HG03066 (cell line): ENCODE results near the gene SLC39A9.
"Not testable (repeated sequence)": the region's sequence is repeated elsewhere in the genome, so short reads cannot be mapped to it uniquely, and the experiment has no call there.

Experiments
- ATAC-seq: cut with Tn5 transposase; IDR thresholded peaks from one replicate; pipeline ENCODE4 v1.9.1; 2021; ENCODE audit warnings: low read depth; ENCODE audit not compliant: unreplicated experiment

The SLC39A9 gene

GRCh38 chr14:69495341-69495921, 96.9 kb downstream of the SLC39A9 start:
- ATAC-seq = no peak

GRCh38 chr14:69497866-69498265, 99.4 kb downstream of the SLC39A9 start:
- not testable (repeated sequence) for ATAC-seq

GRCh38 chr14:69498286-69498685, 99.8 kb downstream of the SLC39A9 start:
- not testable (repeated sequence) for ATAC-seq

- no peak for ATAC-seq
Observed at GRCh38 chr14:69499436-69499835, 100.9 kb downstream of the SLC39A9 start.

GRCh38 chr14:69500096-69500495, 101.6 kb downstream of the SLC39A9 start:
- no peak for ATAC-seq

- ATAC-seq = no peak
Observed at GRCh38 chr14:69500736-69501135, 102.2 kb downstream of the SLC39A9 start.

DNA sequence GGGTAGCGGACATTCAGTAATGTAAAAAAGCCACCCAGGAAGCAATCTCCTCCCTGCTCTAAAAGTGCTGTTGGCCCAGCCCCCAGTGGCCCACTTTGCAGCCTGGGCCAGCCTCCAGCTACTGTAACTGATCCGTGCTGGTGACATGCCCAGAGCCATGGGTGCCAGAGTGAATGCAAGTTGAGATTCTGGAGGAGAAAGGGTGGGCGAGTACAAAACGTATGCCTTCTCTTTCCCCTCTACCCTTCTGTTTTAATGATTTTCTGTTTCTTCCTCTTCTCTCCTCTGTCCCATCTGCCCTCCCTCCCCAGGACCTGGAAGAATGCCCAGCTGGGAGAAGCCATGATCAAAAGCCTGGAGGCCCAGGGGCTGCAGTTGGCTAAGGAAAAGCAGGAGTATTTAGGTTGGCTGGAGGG, 102.9 kb downstream of the SLC39A9 start:
- no peak for ATAC-seq

GRCh38 chr14:69504775-69505174, 106.3 kb downstream of the SLC39A9 start:
- no peak for ATAC-seq

GRCh38 chr14:69505338-69506240, 107.1 kb downstream of the SLC39A9 start:
- ATAC-seq = no peak

DNA sequence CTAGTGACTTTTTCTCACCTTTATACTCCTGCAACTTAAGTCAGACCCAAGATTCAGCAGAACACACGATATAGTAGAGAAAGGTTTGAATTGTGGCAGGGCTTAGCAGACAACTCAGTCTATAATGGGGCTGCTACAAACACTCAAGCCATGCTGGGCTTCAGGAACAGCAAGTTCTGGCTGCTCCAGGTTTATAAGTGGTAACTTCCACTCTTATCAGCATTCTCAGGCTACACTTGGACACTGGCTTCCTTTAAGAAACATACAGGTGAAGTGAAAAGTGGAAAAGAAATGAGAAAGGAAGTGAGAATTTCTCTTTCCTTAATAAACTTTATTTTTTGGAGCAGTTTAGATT, 107.7 kb downstream of the SLC39A9 start:
- ATAC-seq = no peak
